HepG2 (cell line): ENCODE measurements around the gene ZG16.

Source experiments
- ATF7 ChIP-seq, 2 experiments: fragments of 450-650 bp in 1 of 2; sonication (generic) in 1 of 2; formaldehyde crosslinking in 1 of 2; IDR thresholded peaks; 2 replicates each; pipeline versions ENCODE4 v1.4.0 to v1.6.1; 2016 to 2020; ENCODE audit warnings: antibody characterized with exemption in 1 of 2, mild to moderate bottlenecking in 1 of 2, missing genetic modification reagents in 1 of 2
- CTCF ChIP-seq: sonication (generic); formaldehyde crosslinking; IDR thresholded peaks from 2 replicates; pipeline ENCODE4 v1.5.0; 2020; ENCODE audit warnings: mild to moderate bottlenecking, missing genetic modification reagents, moderate library complexity
- FOXK2 ChIP-seq: fragments of 450-650 bp; IDR thresholded peaks from 2 replicates; pipeline ENCODE4 v1.6.1; 2016
- FOXM1 ChIP-seq: sonication (generic); formaldehyde crosslinking; IDR thresholded peaks from 2 replicates; pipeline ENCODE4 v1.5.0; 2020; ENCODE audit warnings: missing genetic modification reagents
- KAT7 ChIP-seq: IDR thresholded peaks from 2 replicates; pipeline ENCODE4 v1.6.1; 2018; ENCODE audit warnings: borderline replicate concordance, missing compliant biosample characterization
- ZNF12 ChIP-seq: sonication (generic); formaldehyde crosslinking; IDR thresholded peaks from 2 replicates; pipeline ENCODE4 v1.5.0; 2020; ENCODE audit warnings: missing genetic modification reagents
- ZNF256 ChIP-seq: sonication (generic); formaldehyde crosslinking; conservative IDR thresholded peaks from 2 replicates; pipeline ENCODE4 v1.4.0; 2020; ENCODE audit warnings: missing genetic modification reagents
- ZNF883 ChIP-seq: sonication (generic); formaldehyde crosslinking; IDR thresholded peaks from 2 replicates; pipeline ENCODE4 v1.5.1; 2020; ENCODE audit warnings: mild to moderate bottlenecking, missing genetic modification reagents; ENCODE audit errors: not compliant biosample characterization

GRCh38 chr16:29818082-29818481 lies 40.0 kb downstream of the ZG16 start:
- TF ChIP-seq CTCF (no peak), ZNF883 (CRISPR knock-in tag) (no peak), FOXK2 (no peak), KAT7 (CRISPR knock-in tag) (no peak), FOXM1 (no peak), ATF7 (IDR thresholded peaks at IDR 0.05) (no peak), ATF7 (CRISPR knock-in tag; IDR thresholded peaks at IDR 0.05) (no peak), ZNF256 (no peak), ZNF12 (CRISPR knock-in tag) (no peak)
